Omental fat pad (tissue), 4 donors: ENCODE measurements around the gene LRP1. TPM values are rescaled to one million over a fixed set of nuclear protein-coding genes. Genes with fewer than 3 reads are reported as not detected.

Experiments used
- ATAC-seq: fragments of 150-250 bp; one replicate; pipeline ENCODE4 v1.9.1; 2016; ENCODE audit warnings: mild to moderate bottlenecking, moderate library complexity; ENCODE audit not compliant: low FRiP score
- DNase-seq: peaks from one replicate; pipeline ENCODE4 v3.0.0-alpha.2; 2019; ENCODE audit warnings: low spot score
- total RNA-seq, 4 donors: library from RNA; depleted of rRNA; stranded (reverse); fragments of >200 nt; gene quantifications; one replicate each; pipeline ENCODE4 v1.1.0, GENCODE V29; 2016
- TF ChIP-seq, protein P1 (sequence below), 3 donors: fragments of 450-650 bp; IDR thresholded peaks; one replicate each; pipeline ENCODE4 v1.5.1; 2016 to 2017; ENCODE audit warnings: antibody characterized with exemption in 3 of 3, mild to moderate bottlenecking in 3 of 3, moderate library complexity in 2 of 3

LRP1 gene
- total RNA-seq, 4 donors from 2014 or later: 312 to 592 (median 571) TPM

DNA sequence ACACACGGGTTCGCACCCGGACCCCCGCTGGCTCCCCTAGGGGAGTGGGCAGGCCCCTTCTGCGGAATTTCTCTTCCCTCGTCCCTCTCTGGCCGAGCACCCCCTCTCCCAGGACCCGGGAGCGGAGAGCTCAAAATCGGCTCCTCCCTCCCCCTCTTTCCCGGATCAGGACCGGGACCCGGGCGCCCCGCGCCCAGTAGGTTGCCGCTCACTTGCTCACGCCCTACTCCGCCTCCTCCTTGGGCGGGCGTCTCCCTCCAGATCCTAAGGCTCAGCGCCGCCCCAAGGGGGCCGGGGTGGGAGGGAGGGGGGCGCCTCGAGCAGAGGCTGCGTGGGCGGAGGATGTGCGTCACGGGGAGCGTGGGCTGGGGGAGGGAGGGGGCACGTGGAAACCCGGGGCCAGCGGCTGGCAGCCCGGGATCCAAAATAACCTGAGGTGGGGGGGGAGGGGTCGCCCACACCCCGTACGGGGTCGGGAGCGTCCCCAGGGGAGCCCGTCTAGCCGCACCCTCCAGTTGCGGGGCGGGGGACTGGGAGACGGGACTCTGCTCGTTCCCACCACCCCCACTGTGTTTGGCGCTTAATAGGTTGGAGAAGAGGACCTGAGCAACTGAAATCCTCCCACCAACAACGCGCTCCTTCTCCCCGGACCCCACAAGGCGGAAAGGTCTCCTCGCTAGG, 41.1 kb upstream of the LRP1 start:
- peak; percentile 86 for DNase-seq
- TF ChIP-seq, protein P1, sequence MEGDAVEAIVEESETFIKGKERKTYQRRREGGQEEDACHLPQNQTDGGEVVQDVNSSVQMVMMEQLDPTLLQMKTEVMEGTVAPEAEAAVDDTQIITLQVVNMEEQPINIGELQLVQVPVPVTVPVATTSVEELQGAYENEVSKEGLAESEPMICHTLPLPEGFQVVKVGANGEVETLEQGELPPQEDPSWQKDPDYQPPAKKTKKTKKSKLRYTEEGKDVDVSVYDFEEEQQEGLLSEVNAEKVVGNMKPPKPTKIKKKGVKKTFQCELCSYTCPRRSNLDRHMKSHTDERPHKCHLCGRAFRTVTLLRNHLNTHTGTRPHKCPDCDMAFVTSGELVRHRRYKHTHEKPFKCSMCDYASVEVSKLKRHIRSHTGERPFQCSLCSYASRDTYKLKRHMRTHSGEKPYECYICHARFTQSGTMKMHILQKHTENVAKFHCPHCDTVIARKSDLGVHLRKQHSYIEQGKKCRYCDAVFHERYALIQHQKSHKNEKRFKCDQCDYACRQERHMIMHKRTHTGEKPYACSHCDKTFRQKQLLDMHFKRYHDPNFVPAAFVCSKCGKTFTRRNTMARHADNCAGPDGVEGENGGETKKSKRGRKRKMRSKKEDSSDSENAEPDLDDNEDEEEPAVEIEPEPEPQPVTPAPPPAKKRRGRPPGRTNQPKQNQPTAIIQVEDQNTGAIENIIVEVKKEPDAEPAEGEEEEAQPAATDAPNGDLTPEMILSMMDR (IDR thresholded peaks at IDR 0.05): no peak
- ATAC-seq: peak; percentile 69

DNA sequence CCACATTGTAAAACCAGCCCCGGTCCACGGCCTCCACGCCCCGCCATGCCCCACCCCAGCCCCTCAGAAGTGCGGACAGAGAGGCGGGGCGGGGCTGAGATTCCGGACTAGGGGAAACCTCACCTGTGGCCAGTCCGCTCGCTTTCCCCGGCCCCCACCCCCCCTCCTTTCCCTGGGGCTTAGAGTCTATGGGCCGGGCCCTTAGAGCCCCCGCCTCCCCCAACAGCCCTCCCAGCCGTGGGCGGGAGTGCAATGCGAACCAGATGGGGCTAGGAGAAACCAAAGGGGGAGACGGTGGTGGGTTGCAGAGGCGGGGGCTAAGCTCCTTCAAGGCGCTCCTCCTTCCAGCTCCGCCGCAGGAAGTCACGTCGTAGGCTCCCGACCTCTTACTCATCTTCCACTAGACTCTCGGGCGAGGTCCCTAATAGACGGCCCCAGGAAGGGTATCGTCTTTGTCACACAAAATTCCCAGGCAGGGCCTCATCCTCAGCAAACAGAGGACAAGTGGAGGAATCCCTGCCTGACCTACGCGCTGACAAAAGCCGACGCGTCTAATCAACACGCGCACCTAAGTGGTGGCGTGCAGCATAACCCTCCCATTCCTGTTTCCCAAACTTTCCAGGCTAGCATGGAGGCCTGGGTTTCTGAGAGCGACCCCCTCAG, 40.5 kb upstream of the LRP1 start:
- DNase-seq (peak; percentile 73), ATAC-seq (peak; percentile 60)
- TF ChIP-seq, protein P1 (IDR thresholded peaks at IDR 0.05): no peak

DNA sequence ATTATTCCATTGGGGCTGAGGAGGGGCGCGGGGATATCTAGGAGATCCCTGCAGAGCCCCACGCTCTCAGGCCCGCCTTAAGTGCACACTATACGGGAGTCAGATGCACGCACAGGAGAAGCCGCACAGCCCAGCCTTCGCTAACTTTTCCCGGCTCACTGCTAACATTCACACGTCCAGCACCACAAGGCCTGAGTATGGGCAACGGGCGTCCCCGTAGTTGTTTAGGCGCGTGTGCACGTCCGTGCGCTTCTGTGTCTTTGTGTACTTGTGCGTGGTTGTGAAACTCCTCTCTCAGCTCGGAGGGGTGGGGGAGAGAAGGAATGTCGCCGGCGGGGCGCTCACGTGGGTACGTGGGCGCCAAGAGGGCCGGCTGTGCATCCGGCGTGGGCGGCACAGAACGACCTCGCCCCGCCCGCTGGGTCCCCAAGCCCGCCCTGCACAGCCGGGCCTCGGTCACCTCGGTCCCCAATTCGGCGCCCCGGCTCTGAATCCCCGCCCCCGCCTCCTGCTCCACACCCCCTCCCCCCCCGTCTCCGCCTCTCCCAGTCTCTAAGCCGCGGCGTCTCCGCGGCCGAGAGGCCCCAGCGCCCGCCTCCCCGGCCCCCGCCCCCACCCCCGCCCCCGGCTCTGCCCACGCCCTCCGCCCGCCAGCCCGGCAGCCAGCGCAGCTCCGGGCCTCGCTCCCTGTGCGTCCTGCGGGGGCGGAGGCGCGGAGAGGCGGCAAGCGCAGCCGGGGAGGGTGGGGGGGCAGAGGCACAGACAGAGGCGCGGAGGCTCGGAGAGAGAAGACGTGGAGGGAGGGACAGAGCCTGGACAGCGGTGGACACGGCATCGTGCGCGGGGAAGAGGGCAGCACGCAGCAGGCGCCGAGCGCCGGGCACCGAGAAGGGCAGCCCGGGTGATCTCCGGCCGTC, 39.7 kb upstream of the LRP1 start, which contains the start of gene NAB2:
Gene NAB2 (plus strand): TSS at position 761 of the 917 bp plus-strand sequence. CDS start 158 bp downstream, outside the sequence.
- ATAC-seq (peak; percentile 37), DNase-seq (peak; percentile 72)
- TF ChIP-seq, protein P1 (IDR thresholded peaks at IDR 0.05): no peak

DNA sequence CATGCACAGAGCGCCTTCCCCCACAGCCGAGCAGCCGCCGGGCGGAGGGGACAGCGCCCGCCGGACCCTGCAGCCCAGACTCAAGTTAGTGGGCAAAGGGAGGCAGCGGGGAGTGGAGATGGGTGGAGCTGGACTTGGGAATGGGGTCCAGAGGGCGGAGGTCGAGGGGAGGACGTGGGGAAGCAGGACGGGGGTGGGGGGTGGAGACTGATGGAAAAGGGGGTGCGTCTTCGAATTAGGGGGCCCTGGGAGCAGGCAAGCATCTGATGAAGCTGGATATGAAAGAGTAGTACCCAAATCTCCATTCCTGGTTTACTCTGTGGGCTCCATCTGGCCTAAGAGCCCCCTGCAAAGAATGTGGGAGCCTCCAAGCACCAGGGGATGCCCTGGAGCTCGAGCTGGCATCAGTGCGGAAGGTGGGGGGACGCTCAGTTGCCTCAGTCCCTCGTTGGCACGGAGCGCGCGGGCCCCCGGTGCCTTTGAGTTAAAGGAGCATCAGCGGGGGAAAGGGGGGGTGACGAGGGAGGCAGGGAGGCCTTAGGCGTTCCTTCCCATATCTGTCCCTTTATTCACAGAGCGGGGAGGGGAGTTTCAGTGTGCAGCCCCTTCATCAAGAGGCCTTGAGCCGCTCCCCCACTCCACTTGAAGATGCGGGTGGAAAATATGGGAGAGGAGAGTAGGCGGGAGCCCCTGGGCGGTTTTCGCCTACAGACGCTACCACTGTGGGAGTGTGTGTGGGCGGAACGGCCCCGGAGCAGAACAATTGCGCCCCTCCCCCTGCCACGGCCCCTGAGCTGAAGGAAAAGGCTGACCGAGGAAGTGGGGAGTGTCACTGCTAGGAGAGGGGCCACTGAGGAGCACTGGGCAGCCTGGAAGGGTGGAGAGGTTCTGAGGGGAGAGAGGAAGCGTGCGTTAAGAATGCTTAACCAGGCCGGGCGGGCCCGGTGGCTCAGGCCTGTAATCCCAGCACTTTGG, 38.7 kb upstream of the LRP1 start:
- no peak for ATAC-seq
- DNase-seq: no peak
- TF ChIP-seq, protein P1 (IDR thresholded peaks at IDR 0.05): no peak

DNA sequence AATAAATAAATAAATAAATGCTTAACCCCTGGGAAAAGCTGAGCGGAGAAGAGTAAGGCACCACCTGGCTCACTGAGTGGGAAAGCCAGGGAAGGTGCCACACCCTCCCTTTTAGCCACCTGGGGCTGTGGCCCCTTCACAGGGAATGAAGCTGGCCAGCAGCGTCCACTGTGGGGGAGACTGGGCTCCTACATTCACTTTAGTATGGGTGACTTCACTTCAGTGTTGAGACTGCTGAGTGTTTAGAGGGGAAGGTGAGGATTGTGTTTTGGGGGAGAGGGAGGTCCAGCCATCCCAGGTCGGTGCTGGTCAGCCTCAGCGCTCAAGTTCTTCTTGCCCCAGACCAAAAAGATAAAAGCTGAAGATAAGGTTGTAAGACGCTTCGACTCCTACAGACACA, 37.8 kb upstream of the LRP1 start:
- ATAC-seq (no peak), DNase-seq (no peak)
- TF ChIP-seq, protein P1 (IDR thresholded peaks at IDR 0.05): no peak
